Neural progenitor cell (in vitro differentiated cells): ENCODE results near the gene PLCB1.

ENCODE experiments used
- EZH2 ChIP-seq: fragments of 200-600 bp; sonication (generic); IDR thresholded peaks from 2 replicates; pipeline ENCODE4 v1.6.1; 2017; ENCODE audit warnings: antibody characterized with exemption, mild to moderate bottlenecking, moderate library complexity
- EZH2phosphoT487 ChIP-seq: fragments of 200-600 bp; sonication (generic); IDR thresholded peaks from 2 replicates; pipeline ENCODE4 v1.6.1; 2017; ENCODE audit warnings: antibody characterized with exemption
- TF ChIP-seq, protein P1 (sequence below): fragments of 200-600 bp; sonication (generic); IDR thresholded peaks from 2 replicates; pipeline ENCODE4 v1.5.1; 2017; ENCODE audit warnings: antibody characterized with exemption, mild to moderate bottlenecking

DNA sequence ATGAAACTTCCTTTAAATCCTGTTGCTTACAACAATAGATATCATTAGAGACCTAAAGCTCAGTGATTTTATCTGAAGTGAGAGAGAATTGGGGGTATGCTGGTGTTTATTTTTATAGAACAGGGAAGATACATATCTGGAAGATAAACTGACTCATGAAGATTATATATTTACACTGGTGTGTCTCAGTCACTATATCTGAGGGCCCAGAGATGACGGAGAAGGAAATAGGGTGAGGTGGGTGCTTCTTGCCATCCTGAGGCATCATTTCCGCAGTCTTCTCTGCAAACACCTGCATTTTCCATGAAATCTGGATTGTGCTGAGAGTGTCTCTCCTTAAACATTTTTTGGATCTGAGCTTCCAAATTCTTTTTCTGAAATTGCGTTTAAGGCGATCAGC lies 5.9 kb upstream of the PLCB1 start:
- TF ChIP-seq, protein P1, sequence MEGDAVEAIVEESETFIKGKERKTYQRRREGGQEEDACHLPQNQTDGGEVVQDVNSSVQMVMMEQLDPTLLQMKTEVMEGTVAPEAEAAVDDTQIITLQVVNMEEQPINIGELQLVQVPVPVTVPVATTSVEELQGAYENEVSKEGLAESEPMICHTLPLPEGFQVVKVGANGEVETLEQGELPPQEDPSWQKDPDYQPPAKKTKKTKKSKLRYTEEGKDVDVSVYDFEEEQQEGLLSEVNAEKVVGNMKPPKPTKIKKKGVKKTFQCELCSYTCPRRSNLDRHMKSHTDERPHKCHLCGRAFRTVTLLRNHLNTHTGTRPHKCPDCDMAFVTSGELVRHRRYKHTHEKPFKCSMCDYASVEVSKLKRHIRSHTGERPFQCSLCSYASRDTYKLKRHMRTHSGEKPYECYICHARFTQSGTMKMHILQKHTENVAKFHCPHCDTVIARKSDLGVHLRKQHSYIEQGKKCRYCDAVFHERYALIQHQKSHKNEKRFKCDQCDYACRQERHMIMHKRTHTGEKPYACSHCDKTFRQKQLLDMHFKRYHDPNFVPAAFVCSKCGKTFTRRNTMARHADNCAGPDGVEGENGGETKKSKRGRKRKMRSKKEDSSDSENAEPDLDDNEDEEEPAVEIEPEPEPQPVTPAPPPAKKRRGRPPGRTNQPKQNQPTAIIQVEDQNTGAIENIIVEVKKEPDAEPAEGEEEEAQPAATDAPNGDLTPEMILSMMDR: no peak
- TF ChIP-seq EZH2phosphoT487 (no peak), EZH2 (no peak)
